H9 (cell line): ENCODE measurements around the gene IL1A. TPM values are rescaled to one million over a fixed set of nuclear protein-coding genes. Genes with fewer than 3 reads are reported as not detected.

Experiments
- DNase-seq: peaks from one replicate; pipeline ENCODE4 v3.0.0-alpha.2; 2017
- H2AFZ ChIP-seq: one replicate; pipeline ENCODE4 v1.6.1; 2013; ENCODE audit warnings: mild to moderate bottlenecking, low read length, control low read depth, moderate library complexity
- H2AK5ac ChIP-seq: 2 replicates; pipeline ENCODE4 v1.6.1; 2013; ENCODE audit warnings: low read length, control low read depth, mixed read lengths; ENCODE audit not compliant: insufficient read length
- H2BK120ac ChIP-seq: one replicate; pipeline ENCODE4 v1.6.1; 2013; ENCODE audit warnings: low read depth, mild to moderate bottlenecking, low read length, control low read depth, inconsistent platforms; ENCODE audit not compliant: poor library complexity, severe bottlenecking
- H2BK12ac ChIP-seq: 2 replicates; pipeline ENCODE4 v1.6.1; 2013; ENCODE audit warnings: low read length, control low read depth, mixed read lengths, low read depth; ENCODE audit not compliant: insufficient read length
- H2BK15ac ChIP-seq: 2 replicates; pipeline ENCODE4 v1.6.1; 2013; ENCODE audit warnings: low read depth, low read length, control low read depth
- H2BK20ac ChIP-seq: one replicate; pipeline ENCODE4 v1.6.1; 2013; ENCODE audit warnings: low read depth, mild to moderate bottlenecking, low read length, control low read depth, inconsistent platforms; ENCODE audit not compliant: poor library complexity, severe bottlenecking
- H2BK5ac ChIP-seq: 2 replicates; pipeline ENCODE4 v1.6.1; 2013; ENCODE audit warnings: low read length, control low read depth, mixed read lengths; ENCODE audit not compliant: insufficient read length
- H3K14ac ChIP-seq: 2 replicates; pipeline ENCODE4 v1.6.1; 2013; ENCODE audit warnings: low read length, control low read depth; ENCODE audit not compliant: insufficient read depth
- H3K18ac ChIP-seq: 2 replicates; pipeline ENCODE4 v1.6.1; 2013; ENCODE audit warnings: low read depth, mild to moderate bottlenecking, mixed read lengths, low read length, control low read depth; ENCODE audit not compliant: insufficient read length
- H3K23ac ChIP-seq: 2 replicates; pipeline ENCODE4 v1.6.1; 2013; ENCODE audit warnings: low read length, control low read depth, mixed read lengths, low read depth; ENCODE audit not compliant: insufficient read length
- H3K23me2 ChIP-seq: 2 replicates; pipeline ENCODE4 v1.6.1; 2013; ENCODE audit warnings: low read depth, mild to moderate bottlenecking, mixed read lengths, low read length, control low read depth; ENCODE audit not compliant: insufficient read length, poor library complexity, severe bottlenecking
- H3K27ac ChIP-seq: 2 replicates; pipeline ENCODE4 v1.5.1; 2013; ENCODE audit warnings: low read length, control low read depth, mixed read lengths, low read depth; ENCODE audit not compliant: insufficient read length
- H3K27me3 ChIP-seq: 2 replicates; pipeline ENCODE4 v1.6.1; 2013; ENCODE audit warnings: low read length, control low read depth, inconsistent platforms; ENCODE audit not compliant: insufficient read depth
- H3K4ac ChIP-seq: 2 replicates; pipeline ENCODE4 v1.6.1; 2013; ENCODE audit warnings: low read depth, mild to moderate bottlenecking, control low read depth, inconsistent platforms, low read length, moderate library complexity
- H3K4me1 ChIP-seq: 2 replicates; pipeline ENCODE4 v1.6.1; 2013; ENCODE audit warnings: low read length, control low read depth, inconsistent platforms; ENCODE audit not compliant: insufficient read depth
- H3K4me2 ChIP-seq: 2 replicates; pipeline ENCODE4 v1.6.1; 2013; ENCODE audit warnings: low read length, control low read depth, mixed read lengths; ENCODE audit not compliant: insufficient read length, insufficient read depth
- H3K56ac ChIP-seq: 2 replicates; pipeline ENCODE4 v1.6.1; 2013; ENCODE audit warnings: low read depth, mild to moderate bottlenecking, mixed read lengths, low read length, control low read depth; ENCODE audit not compliant: insufficient read length
- H3K79me1 ChIP-seq: 2 replicates; pipeline ENCODE4 v1.6.1; 2013; ENCODE audit warnings: low read depth, mild to moderate bottlenecking, moderate library complexity, low read length, control low read depth, inconsistent platforms; ENCODE audit not compliant: insufficient read depth, poor library complexity, severe bottlenecking
- H3K79me2 ChIP-seq: 2 replicates; pipeline ENCODE4 v1.6.1; 2013; ENCODE audit warnings: low read length, control low read depth, inconsistent platforms; ENCODE audit not compliant: insufficient read depth
- H3K9ac ChIP-seq: 2 replicates; pipeline ENCODE4 v1.6.1; 2013; ENCODE audit warnings: low read length, control low read depth, mixed read lengths; ENCODE audit not compliant: insufficient read length; ENCODE audit errors: extremely low read depth
- H3K9me3 ChIP-seq: one replicate; pipeline ENCODE4 v1.6.1; 2013; ENCODE audit warnings: low read depth, low read length, inconsistent platforms; ENCODE audit not compliant: control insufficient read depth
- H3T11ph ChIP-seq: one replicate; pipeline ENCODE4 v1.6.1; 2013; ENCODE audit warnings: mild to moderate bottlenecking, low read length, control low read depth, inconsistent platforms
- H4K20me1 ChIP-seq: one replicate; pipeline ENCODE4 v1.6.1; 2013; ENCODE audit not compliant: control insufficient read depth, insufficient read length, insufficient read depth
- H4K5ac ChIP-seq: 2 replicates; pipeline ENCODE4 v1.6.1; 2013; ENCODE audit warnings: low read depth, mild to moderate bottlenecking, mixed read lengths, low read length, control low read depth; ENCODE audit not compliant: insufficient read length
- H4K8ac ChIP-seq: replicated peaks from 2 replicates; pipeline ENCODE4 v1.6.1; 2013; ENCODE audit warnings: low read length, control low read depth, mixed read lengths, low read depth; ENCODE audit not compliant: insufficient read length
- H4K91ac ChIP-seq: 2 replicates; pipeline ENCODE4 v1.6.1; 2013; ENCODE audit warnings: low read depth, mild to moderate bottlenecking, moderate library complexity, mixed read lengths, low read length, control low read depth; ENCODE audit not compliant: insufficient read length
- H3K27ac Mint-ChIP-seq, 3 experiments: 2 replicates in 2 of 3; 3 replicates in 1 of 3; pipeline ENCODE4 v1.8.0; 2020 to 2021; ENCODE audit warnings: mixed read lengths in 3 of 3, mild to moderate bottlenecking in 1 of 3, moderate library complexity in 1 of 3
- H3K27me3 Mint-ChIP-seq: 2 replicates; pipeline ENCODE4 v1.8.0; 2021; ENCODE audit warnings: low read depth, mild to moderate bottlenecking, moderate library complexity, mixed read lengths
- H3K36me3 Mint-ChIP-seq, 3 experiments: 2 replicates in 2 of 3; 3 replicates in 1 of 3; pipeline ENCODE4 v1.8.0; 2020 to 2021; ENCODE audit warnings: low read depth in 3 of 3, mixed read lengths in 3 of 3; ENCODE audit not compliant: insufficient read depth in 1 of 3
- H3K4me1 Mint-ChIP-seq, 2 experiments: 2 replicates each; pipeline ENCODE4 v1.8.0; 2020; ENCODE audit warnings: mixed read lengths in 2 of 2
- H3K4me3 Mint-ChIP-seq, 2 experiments: 2 replicates in 1 of 2; 3 replicates in 1 of 2; pipeline ENCODE4 v1.8.0; 2020 to 2021; ENCODE audit warnings: mild to moderate bottlenecking in 2 of 2, mixed read lengths in 2 of 2, moderate library complexity in 1 of 2
- H3K9me3 Mint-ChIP-seq, 2 experiments: 2 replicates in 1 of 2; 3 replicates in 1 of 2; pipeline ENCODE4 v1.8.0; 2020; ENCODE audit warnings: mild to moderate bottlenecking in 2 of 2, mixed read lengths in 2 of 2, moderate library complexity in 1 of 2
- WGBS: extraction: QIAGEN DNeasy Blood & Tissue Kit; methylation state at CpG from one replicate; pipeline ENCODE4 v1.1.7; 2013; ENCODE audit warnings: missing lambda C conversion rate, low lambda C conversion rate, mixed read lengths; ENCODE audit not compliant: insufficient read length; ENCODE audit errors: extremely low coverage; 5-methylcytosine and 5-hydroxymethylcytosine counted together
- total RNA-seq: library from RNA; stranded (reverse); gene quantifications from 2 replicates; pipeline ENCODE4 v1.2.1, GENCODE V29; 2021
- TF ChIP-seq, protein P1 (sequence below): fragments of 200-600 bp; sonication (generic); conservative IDR thresholded peaks from 3 replicates; pipeline ENCODE4 v1.8.0; 2021; ENCODE audit warnings: antibody characterized with exemption, mild to moderate bottlenecking

Gene IL1A
- total RNA-seq, 1 experiment from 2014 or later: 0.35 TPM

DNA sequence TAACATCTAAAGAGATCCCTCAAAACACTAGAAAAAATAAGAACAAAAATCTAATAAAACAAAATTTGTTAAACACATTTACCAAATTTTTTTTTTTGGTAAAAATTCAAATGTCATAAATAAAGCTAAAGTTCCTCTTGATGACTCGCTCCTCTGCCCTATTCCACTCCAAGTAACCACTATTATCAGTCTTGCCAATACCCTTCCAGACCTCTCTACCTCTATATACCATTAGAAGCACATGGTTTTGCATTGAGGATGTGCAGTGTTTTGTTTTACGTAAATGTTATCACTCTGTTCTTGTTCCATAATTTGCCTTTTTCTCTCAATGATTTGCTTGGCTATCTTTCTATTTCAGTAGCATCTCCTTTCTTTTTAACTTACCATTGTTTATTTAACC is 41.4 kb upstream of the IL1A start:
- H3K79me2 ChIP-seq: no peaks in the 10 kb centered on the region
- H2BK15ac ChIP-seq: no peak overlapping the region
- H3K9me3 ChIP-seq: no peaks in the 10 kb centered on the region
- H2BK120ac ChIP-seq: no peak overlapping the region
- no peak overlapping the region for H2BK5ac ChIP-seq
- no peak overlapping the region for H2AFZ ChIP-seq
- no peak overlapping the region for H4K8ac ChIP-seq
- no peak overlapping the region for H3K4me2 ChIP-seq
- H3K18ac ChIP-seq: no peak overlapping the region
- H3K23me2 ChIP-seq: no peaks in the 10 kb centered on the region
- H3K4ac ChIP-seq: no peak overlapping the region
- no peaks in the 10 kb centered on the region for H3K79me1 ChIP-seq
- H3K4me1 Mint-ChIP-seq: peaks cover 17 to 21% of the 10 kb centered on the region in 2 experiments
- no peak overlapping the region for H4K5ac ChIP-seq
- DNase-seq: no peak
- H3K56ac ChIP-seq: no peak overlapping the region
- no peak overlapping the region for H2BK20ac ChIP-seq
- peaks cover 3 to 5% of the 10 kb centered on the region in 2 experiments; a peak in 4 of 5 replicates for H3K9me3 Mint-ChIP-seq
- no peaks in the 10 kb centered on the region for H3K27me3 ChIP-seq
- H3K27ac ChIP-seq: no peak overlapping the region
- no peak overlapping the region for H3K23ac ChIP-seq
- peaks cover 3% of the 10 kb centered on the region; the same call in 1 of the 2 replicates for H3K27me3 Mint-ChIP-seq
- H2AK5ac ChIP-seq: no peak overlapping the region
- H4K91ac ChIP-seq: no peak overlapping the region
- no peak overlapping the region for H3K4me3 Mint-ChIP-seq
- no peak overlapping the region for H2BK12ac ChIP-seq
- no peak overlapping the region for H3K27ac Mint-ChIP-seq
- TF ChIP-seq, protein P1, sequence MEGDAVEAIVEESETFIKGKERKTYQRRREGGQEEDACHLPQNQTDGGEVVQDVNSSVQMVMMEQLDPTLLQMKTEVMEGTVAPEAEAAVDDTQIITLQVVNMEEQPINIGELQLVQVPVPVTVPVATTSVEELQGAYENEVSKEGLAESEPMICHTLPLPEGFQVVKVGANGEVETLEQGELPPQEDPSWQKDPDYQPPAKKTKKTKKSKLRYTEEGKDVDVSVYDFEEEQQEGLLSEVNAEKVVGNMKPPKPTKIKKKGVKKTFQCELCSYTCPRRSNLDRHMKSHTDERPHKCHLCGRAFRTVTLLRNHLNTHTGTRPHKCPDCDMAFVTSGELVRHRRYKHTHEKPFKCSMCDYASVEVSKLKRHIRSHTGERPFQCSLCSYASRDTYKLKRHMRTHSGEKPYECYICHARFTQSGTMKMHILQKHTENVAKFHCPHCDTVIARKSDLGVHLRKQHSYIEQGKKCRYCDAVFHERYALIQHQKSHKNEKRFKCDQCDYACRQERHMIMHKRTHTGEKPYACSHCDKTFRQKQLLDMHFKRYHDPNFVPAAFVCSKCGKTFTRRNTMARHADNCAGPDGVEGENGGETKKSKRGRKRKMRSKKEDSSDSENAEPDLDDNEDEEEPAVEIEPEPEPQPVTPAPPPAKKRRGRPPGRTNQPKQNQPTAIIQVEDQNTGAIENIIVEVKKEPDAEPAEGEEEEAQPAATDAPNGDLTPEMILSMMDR: no peak
- H3K36me3 Mint-ChIP-seq: peaks cover 2 to 4% (median 2%) of the 10 kb centered on the region in 3 experiments; a peak in 5 of 7 replicates
- H3K9ac ChIP-seq: no peak overlapping the region
- no peak overlapping the region for H3T11ph ChIP-seq
- H4K20me1 ChIP-seq: no peaks in the 10 kb centered on the region
- WGBS: no CpG with 5 or more reads among the region's 2 CpGs
- peaks cover 4% of the 10 kb centered on the region; the same call in 1 of the 2 replicates for H3K4me1 ChIP-seq
- H3K14ac ChIP-seq: no peak overlapping the region
